NK-92 (cell line): ENCODE results near the gene PDIA6.

Source experiments
- DNase-seq: peaks from one replicate; lab custom pipeline; 2025; ENCODE audit not compliant: unreplicated experiment; lab: John Stamatoyannopoulos, UW

Gene PDIA6

GRCh38 chr2:10812362-10813162 is at the start of gene PDIA6:
PDIA6 (minus strand) TSS chr2:10812785; CDS start chr2:10812696, 89 bp downstream.
- peak; percentile 73 for DNase-seq

GRCh38 chr2:10862330-10862729 is 49.7 kb upstream of the PDIA6 start:
- no peak for DNase-seq

GRCh38 chr2:10861765-10862164 is 49.2 kb upstream of the PDIA6 start:
- DNase-seq: no peak

GRCh38 chr2:10860814-10861325 is 48.3 kb upstream of the PDIA6 start:
- DNase-seq: no peak

GRCh38 chr2:10860081-10860813 is 47.7 kb upstream of the PDIA6 start:
- no peak for DNase-seq

GRCh38 chr2:10859278-10859677 is 46.7 kb upstream of the PDIA6 start:
- DNase-seq: no peak

- DNase-seq: no peak
Observed at GRCh38 chr2:10848541-10848940, 36.0 kb upstream of the PDIA6 start.

- no peak for DNase-seq
Observed at GRCh38 chr2:10847008-10847407, 34.4 kb upstream of the PDIA6 start.

- DNase-seq: no peak
Observed at GRCh38 chr2:10846110-10846861, 33.7 kb upstream of the PDIA6 start.

- no peak for DNase-seq
Observed at GRCh38 chr2:10845640-10846039, 33.1 kb upstream of the PDIA6 start.

- DNase-seq: no peak
Observed at GRCh38 chr2:10844097-10844496, 31.5 kb upstream of the PDIA6 start.

- no peak for DNase-seq
Observed at GRCh38 chr2:10842506-10842905, 29.9 kb upstream of the PDIA6 start.

GRCh38 chr2:10841547-10842219 is 29.1 kb upstream of the PDIA6 start:
- DNase-seq: no peak

GRCh38 chr2:10839813-10840212 is 27.2 kb upstream of the PDIA6 start:
- no peak for DNase-seq

GRCh38 chr2:10838734-10839133 is 26.1 kb upstream of the PDIA6 start:
- no peak for DNase-seq

- no peak for DNase-seq
Observed at GRCh38 chr2:10837298-10838266, 25.0 kb upstream of the PDIA6 start.

GRCh38 chr2:10835052-10835970 is 22.7 kb upstream of the PDIA6 start:
- no peak for DNase-seq

GRCh38 chr2:10834068-10834655 is 21.6 kb upstream of the PDIA6 start:
- no peak for DNase-seq
